Stimulated activated effector memory CD8-positive, alpha-beta T cell treated with anti-CD3 and anti-CD28 coated beads, Interleukin-12 subunit alpha, Interleukin-12 subunit beta, amount 100 ng/mL, for 72 hours (primary cell): ENCODE measurements around the gene ABCB4.

Source experiments
- ATAC-seq: fragments of 150-1000 bp; cut with Tn5 transposase; 2 replicates; pipeline ENCODE4 v1.10.0; 2021
- DNase-seq, 2 donors: peaks; one replicate each; pipeline ENCODE4 v3.0.0; 2021 to 2022; ENCODE audit warnings: low spot score in 2 of 2
- H3K27ac Mint-ChIP-seq: one replicate; pipeline ENCODE4 v1.8.0; 2022; ENCODE audit warnings: mild to moderate bottlenecking, mixed read lengths
- H3K36me3 Mint-ChIP-seq: one replicate; pipeline ENCODE4 v1.8.0; 2022; ENCODE audit warnings: mild to moderate bottlenecking, mixed read lengths
- H3K4me1 Mint-ChIP-seq: one replicate; pipeline ENCODE4 v1.8.0; 2022; ENCODE audit warnings: mixed read lengths
- H3K4me3 Mint-ChIP-seq: one replicate; pipeline ENCODE4 v1.8.0; 2022; ENCODE audit warnings: mild to moderate bottlenecking, mixed read lengths
- H3K9me3 Mint-ChIP-seq: one replicate; pipeline ENCODE4 v1.8.0; 2022; ENCODE audit warnings: mixed read lengths

The ABCB4 gene

GRCh38 chr7:87363342-87363741 lies 112.1 kb downstream of the ABCB4 start:
- DNase-seq (no peak), ATAC-seq (no peak)
- no peak overlapping the region for H3K4me3 Mint-ChIP-seq
- peaks cover 13% of the 10 kb centered on the region for H3K36me3 Mint-ChIP-seq
- no peaks in the 10 kb centered on the region for H3K4me1 Mint-ChIP-seq
- no peaks in the 10 kb centered on the region for H3K9me3 Mint-ChIP-seq
- H3K27ac Mint-ChIP-seq, result no peak overlapping the region

GRCh38 chr7:87361320-87361719 lies 114.2 kb downstream of the ABCB4 start:
- ATAC-seq, result no peak
- no peaks in the 10 kb centered on the region for H3K9me3 Mint-ChIP-seq

GRCh38 chr7:87359366-87359765 lies 116.1 kb downstream of the ABCB4 start:
- peaks cover 13% of the 10 kb centered on the region for H3K36me3 Mint-ChIP-seq
- no peak for ATAC-seq
- H3K27ac Mint-ChIP-seq, result no peak overlapping the region
- DNase-seq, result no peak
- H3K4me1 Mint-ChIP-seq, result no peaks in the 10 kb centered on the region
- H3K4me3 Mint-ChIP-seq, result no peak overlapping the region
- peaks cover 3% of the 10 kb centered on the region for H3K9me3 Mint-ChIP-seq

More at GRCh38 chr7:87361320-87361719, 114.2 kb downstream of the ABCB4 start:
- no peaks in the 10 kb centered on the region for H3K4me1 Mint-ChIP-seq
- no peak overlapping the region for H3K27ac Mint-ChIP-seq
- H3K36me3 Mint-ChIP-seq, result peaks cover 13% of the 10 kb centered on the region
- no peak overlapping the region for H3K4me3 Mint-ChIP-seq
- DNase-seq, result no peak

- Mint-ChIP-seq H3K36me3 (peaks cover 14% of the 10 kb centered on the region), H3K4me1 (no peaks in the 10 kb centered on the region), H3K9me3 (peaks cover 5% of the 10 kb centered on the region), H3K4me3 (no peak overlapping the region), H3K27ac (no peak overlapping the region)
- ATAC-seq (no peak), DNase-seq (no peak)
These were observed 119.0 kb downstream of the ABCB4 start for GRCh38 chr7:87356448-87356847.

GRCh38 chr7:87354749-87355148 lies 120.7 kb downstream of the ABCB4 start:
- ATAC-seq (no peak), DNase-seq (no peak)
- H3K4me1 Mint-ChIP-seq, result no peaks in the 10 kb centered on the region
- no peak overlapping the region for H3K4me3 Mint-ChIP-seq
- H3K9me3 Mint-ChIP-seq, result peaks cover 5% of the 10 kb centered on the region
- peaks cover 28% of the 10 kb centered on the region for H3K36me3 Mint-ChIP-seq
- no peak overlapping the region for H3K27ac Mint-ChIP-seq
